ENCODE measurements around the gene MAPK7. TPM values are rescaled to one million over a fixed set of nuclear protein-coding genes. Genes with fewer than 3 reads are reported as not detected.

The MAPK7 gene
- total and polyA plus RNA-seq, 9 of the 15 experiments (the other 6 are each of a cell fraction or from before 2014, with no cell fraction given) = 0.46 to 7.5 (median 2.5) TPM

GRCh38 chr17:19338031-19338990 is 40.0 kb upstream of the MAPK7 start (continued):
- TF ChIP-seq REST (IDR thresholded peaks at IDR 0.05; ENCODE audit: borderline replicate concordance) = peak; percentile 50; the same call in 1 of the 2 replicates
- TF ChIP-seq REST (CRISPR knock-in tag; IDR thresholded peaks at IDR 0.05; ENCODE audit: low read depth) = no peak
- TF ChIP-seq EP400 (IDR thresholded peaks at IDR 0.05) = no peak
- TF ChIP-seq RAD21 (CRISPR knock-in tag; conservative IDR thresholded peaks at IDR 0.05 in 1 of 2, IDR thresholded peaks at IDR 0.05 in 1 of 2) = peak; percentile 36 to 62
- no peak for TF ChIP-seq RBFOX2 (IDR thresholded peaks at IDR 0.05; ENCODE audit: low read depth, low read length)
- TF ChIP-seq RFX1 (IDR thresholded peaks at IDR 0.05) = no peak
- no peak for TF ChIP-seq ZNF277 (CRISPR knock-in tag; IDR thresholded peaks at IDR 0.05; ENCODE audit: borderline replicate concordance)
- 0 out of 2 replicates have a peak, but pooled peaks have one; percentile 40 for TF ChIP-seq SMC3 (conservative IDR thresholded peaks at IDR 0.05; ENCODE audit: insufficient read depth, low read depth, low read length)
- TF ChIP-seq TAF15 (IDR thresholded peaks at IDR 0.05; ENCODE audit: low read depth, low read length) = no peak
- TF ChIP-seq WHSC1 (IDR thresholded peaks at IDR 0.05; ENCODE audit: low read length) = no peak
- TF ChIP-seq ZNF311 (CRISPR knock-in tag; IDR thresholded peaks at IDR 0.05) = no peak
- TF ChIP-seq CTCFL (IDR thresholded peaks at IDR 0.05; ENCODE audit: borderline replicate concordance, insufficient read depth, low read depth, low read length, poor library complexity, severe bottlenecking) = peak; percentile 59
- TF ChIP-seq NFE2 (IDR thresholded peaks at IDR 0.05; ENCODE audit: low read depth) = no peak
- no peak for TF ChIP-seq OTX1 (CRISPR knock-in tag; IDR thresholded peaks at IDR 0.05)
- no peak for TF ChIP-seq HEY1 (CRISPR knock-in tag; IDR thresholded peaks at IDR 0.05; ENCODE audit: borderline replicate concordance)

Data from K562 (cell line).